ENCODE data around the gene FOXE1. TPM values are rescaled to one million over a fixed set of nuclear protein-coding genes. Genes with fewer than 3 reads are reported as not detected.

FOXE1 gene
- total RNA-seq, 1 experiment from 2014 or later = not detected

DNA sequence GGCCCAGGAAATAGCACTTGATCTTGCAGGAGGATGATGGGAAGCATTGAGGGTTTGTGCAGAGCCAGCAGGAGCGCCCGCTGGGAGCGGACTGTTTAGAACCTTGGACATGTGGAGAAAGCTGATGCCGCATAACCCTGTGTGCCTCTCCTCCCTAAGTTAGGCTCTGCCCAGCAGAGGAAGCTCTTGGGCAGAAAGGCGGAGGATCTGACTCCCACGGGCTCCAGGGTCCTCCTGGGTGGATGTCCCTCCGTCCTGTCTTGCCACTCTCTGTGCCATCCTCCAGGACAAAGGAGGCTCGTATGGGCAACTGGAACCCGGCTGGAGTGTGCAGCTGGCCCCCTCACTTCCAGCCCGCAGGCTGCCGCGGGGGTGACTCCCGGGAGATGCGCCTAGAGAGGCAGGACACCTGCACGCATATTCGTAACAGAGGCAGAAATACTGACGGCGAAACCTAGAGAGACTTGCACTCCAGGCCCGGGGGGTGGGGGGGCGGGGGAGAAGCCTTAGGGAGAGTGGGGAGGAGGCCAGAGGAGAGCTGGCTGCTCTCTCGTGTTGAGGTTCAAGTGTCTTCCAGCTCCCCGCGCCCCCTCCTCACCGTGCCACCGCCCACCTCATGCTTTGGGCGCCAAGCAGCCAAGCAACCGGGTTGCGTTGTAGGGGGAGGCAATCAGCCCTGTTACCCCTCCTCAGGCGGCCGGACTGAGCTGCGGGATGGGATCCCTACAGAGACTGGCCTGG lies 5.4 kb upstream of the FOXE1 start:
- DNase-seq (ENCODE audit: low spot score) = no peak
- in situ Hi-C loops (cut with HindIII; ENCODE audit: low sequenced_read_pairs) = no loop called here

DNA sequence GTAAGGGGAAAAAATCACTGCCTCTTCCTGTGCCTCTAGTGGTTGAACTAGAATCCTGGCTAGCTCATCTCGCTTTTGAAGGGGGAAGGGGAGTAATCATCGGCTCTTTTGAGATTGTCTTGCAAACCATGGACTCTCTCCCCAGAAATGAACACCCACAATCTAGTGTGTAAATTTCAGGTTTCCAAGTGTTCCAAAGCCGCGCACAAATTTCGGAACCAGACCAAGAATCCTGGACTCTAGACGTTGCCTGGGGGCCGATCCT lies 4.9 kb upstream of the FOXE1 start:
- in situ Hi-C loops (cut with HindIII; ENCODE audit: low sequenced_read_pairs) = no loop called here
- DNase-seq (ENCODE audit: low spot score) = no peak

DNA sequence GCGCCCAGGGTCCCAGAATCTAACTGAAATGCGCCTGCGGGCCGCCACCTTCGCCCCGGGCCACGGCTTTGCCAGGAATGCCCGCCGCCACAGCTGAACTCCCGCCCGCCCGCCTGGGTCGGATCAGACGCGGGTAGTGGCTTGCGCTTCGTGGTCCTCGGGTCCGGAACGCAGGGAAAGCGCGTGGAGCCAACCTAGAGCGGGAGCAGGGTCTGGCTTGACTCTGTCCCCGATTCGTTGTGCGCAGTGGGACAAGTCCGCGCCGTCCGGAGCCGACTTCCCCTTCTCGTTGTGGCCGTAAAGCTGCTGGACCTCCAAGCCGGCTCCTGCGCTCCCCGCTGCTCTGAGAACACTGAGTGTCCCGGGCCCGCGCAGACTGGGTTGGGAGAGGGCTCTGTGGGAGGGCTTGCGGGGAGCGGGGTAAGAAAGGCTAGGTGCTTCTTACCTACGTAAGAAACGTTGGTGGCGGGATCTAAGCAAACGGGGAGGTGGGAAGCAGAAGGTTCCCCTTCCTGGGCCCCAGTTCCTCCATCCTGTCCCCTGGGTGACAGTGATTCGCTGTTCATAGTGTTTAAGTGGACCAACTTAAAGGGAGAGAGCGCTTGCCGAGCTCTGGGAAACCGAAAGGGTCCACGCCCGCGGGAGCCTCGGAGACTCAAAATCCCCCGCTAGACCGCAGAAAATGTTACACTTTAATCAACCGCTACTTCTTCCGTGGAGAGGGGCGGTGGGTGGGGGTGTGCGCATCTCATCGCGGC lies 4.4 kb upstream of the FOXE1 start:
- in situ Hi-C loops (cut with HindIII; ENCODE audit: low sequenced_read_pairs) = no loop called here

DNA sequence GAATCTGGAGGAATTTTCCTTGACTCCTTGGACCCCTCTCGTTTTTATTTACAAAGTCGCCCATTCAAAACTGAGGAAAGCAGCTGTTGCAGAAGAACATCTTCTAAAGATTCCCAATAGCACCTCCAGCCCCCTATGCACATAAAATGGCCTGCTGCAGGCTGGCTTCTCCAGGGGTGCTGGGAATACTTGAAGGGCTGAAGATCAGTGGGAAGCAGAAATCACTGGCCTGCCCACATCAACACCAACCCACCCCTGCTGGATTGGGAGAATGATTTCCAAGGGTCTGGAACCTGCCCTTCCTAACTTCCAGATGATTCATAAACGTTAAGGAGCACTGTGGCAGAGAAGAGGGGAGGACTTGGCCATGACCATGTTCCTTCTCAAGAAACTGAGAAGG lies 3.0 kb upstream of the FOXE1 start:
- in situ Hi-C loops (cut with HindIII; ENCODE audit: low sequenced_read_pairs) = no loop called here
- DNase-seq (ENCODE audit: low spot score) = no peak

More for the DNA sequence above, 4.4 kb upstream of the FOXE1 start:
- DNase-seq (ENCODE audit: low spot score) = no peak

DNA sequence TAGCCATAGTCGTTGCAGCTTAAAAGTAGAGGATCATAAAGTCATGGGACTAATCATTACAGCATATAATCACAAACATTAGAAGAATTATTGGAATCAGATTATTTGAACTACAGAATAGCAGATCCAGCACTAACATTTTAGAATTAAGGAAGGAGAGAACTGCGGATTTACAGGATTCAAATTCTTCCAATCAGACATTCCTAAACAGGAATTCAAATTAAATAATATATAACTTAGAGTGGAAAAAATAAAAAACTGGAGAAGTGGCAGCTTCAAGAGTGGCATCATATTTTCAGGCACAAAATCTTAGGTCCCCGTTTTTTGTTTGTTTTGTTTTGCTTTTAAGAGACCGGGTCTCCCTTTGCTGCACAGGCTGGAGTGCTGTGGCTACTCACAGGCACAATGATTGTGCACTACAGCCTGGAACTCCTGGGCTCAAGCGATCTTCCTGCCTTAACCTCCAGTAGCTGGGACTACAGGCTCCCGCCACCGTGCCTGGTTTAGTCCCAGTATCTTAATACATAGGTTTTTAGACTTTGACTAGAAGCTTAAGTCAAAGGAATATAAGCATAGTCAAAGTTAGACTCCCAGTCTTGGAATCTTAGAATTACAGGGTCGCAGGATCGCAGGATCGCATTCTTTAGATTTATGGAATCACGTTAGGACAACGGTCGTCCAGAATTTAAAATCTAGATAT lies 2.1 kb upstream of the FOXE1 start:
- no peak for DNase-seq (ENCODE audit: low spot score)
- in situ Hi-C loops (cut with HindIII; ENCODE audit: low sequenced_read_pairs) = no loop called here

DNA sequence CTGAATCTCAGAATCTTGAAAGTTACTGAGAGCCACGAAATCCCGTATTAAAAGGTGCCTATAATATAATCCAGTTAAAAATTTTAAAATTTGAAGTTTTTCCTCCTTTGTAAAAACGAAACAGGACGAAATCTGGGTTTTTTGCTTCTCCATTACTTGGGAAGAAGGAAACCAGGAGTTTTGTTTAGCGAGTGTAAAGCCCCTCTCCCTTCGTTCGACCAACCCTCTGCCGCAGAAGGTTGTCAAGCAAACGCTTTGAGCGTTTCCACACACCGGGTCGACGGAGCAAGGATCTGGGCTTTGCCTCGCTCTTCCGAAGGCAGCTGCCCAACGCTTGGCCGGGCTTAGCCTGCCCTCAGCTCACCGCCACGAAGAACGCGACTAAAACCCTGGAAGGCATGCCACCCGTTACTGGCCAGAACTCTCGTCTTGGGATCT lies 1.6 kb upstream of the FOXE1 start:
- in situ Hi-C loops (cut with HindIII; ENCODE audit: low sequenced_read_pairs) = no loop called here
- no peak for DNase-seq (ENCODE audit: low spot score)

DNA sequence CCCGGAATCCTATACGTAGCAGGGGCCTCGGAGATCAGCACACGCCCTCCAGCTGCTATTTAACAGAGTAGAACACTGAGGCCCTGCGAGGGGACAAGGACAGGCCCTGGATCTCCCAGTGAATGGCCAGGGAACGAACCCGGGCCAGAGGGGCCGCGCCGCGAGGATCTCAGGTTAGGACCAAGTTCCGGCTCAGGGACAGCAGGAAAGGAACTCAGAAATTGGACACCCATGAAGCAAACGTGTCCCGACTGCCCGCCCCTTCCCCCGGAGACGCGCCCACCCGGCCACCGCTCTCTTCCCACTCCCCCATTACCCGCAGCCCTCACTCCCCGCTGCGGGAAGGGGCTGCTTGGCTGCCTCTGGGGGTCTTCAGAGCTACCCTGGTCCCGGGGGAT lies 1.0 kb upstream of the FOXE1 start:
- in situ Hi-C loops (cut with HindIII; ENCODE audit: low sequenced_read_pairs) = no loop called here
- DNase-seq (ENCODE audit: low spot score) = no peak

DNA sequence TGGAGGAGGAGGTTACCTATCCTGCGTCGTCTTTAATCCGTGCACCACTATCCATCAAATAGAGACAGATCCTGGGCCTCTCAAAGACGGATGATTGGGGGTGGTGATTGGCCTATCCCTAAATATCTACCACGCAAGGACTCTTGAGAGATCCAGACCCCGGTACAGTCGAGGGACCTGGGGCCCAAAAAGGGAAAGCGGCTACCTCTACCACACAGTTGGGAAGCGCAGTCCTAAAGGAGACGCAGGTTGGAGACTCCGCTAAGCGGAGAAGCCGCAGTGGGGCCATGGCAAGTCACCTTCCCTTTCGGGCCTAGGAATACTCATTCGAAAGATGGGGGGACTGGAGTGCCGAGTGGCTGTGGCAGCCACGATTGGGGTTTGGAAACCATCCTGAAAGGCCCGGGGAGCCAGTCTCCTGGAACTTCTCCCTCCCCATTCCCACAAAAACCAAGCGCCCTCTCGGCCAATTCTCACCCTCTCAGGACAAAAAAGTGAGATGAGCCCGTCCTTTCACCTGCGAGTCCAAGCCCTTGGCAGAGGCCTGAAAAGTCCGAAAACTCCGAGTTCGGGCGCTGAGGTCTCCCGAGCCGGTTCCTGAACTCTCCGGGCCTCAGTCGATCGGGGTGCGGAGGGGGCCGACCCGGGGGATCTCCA lies 499 bp upstream of the FOXE1 start:
- DNase-seq (ENCODE audit: low spot score) = no peak
- in situ Hi-C loops (cut with HindIII; ENCODE audit: low sequenced_read_pairs) = no loop called here

DNA sequence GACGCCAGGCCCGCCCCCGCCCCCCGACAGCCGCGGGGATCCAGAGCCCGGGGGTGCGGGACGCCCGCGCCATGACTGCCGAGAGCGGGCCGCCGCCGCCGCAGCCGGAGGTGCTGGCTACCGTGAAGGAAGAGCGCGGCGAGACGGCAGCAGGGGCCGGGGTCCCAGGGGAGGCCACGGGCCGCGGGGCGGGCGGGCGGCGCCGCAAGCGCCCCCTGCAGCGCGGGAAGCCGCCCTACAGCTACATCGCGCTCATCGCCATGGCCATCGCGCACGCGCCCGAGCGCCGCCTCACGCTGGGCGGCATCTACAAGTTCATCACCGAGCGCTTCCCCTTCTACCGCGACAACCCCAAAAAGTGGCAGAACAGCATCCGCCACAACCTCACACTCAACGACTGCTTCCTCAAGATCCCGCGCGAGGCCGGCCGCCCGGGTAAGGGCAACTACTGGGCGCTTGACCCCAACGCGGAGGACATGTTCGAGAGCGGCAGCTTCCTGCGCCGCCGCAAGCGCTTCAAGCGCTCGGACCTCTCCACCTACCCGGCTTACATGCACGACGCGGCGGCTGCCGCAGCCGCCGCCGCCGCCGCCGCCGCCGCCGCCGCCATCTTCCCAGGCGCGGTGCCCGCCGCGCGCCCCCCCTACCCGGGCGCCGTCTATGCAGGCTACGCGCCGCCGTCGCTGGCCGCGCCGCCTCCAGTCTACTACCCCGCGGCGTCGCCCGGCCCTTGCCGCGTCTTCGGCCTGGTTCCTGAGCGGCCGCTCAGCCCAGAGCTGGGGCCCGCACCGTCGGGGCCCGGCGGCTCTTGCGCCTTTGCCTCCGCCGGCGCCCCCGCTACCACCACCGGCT lies 1.0 kb downstream of the FOXE1 start:
- in situ Hi-C loops (cut with HindIII; ENCODE audit: low sequenced_read_pairs) = no loop called here
- DNase-seq (ENCODE audit: low spot score) = no peak

DNA sequence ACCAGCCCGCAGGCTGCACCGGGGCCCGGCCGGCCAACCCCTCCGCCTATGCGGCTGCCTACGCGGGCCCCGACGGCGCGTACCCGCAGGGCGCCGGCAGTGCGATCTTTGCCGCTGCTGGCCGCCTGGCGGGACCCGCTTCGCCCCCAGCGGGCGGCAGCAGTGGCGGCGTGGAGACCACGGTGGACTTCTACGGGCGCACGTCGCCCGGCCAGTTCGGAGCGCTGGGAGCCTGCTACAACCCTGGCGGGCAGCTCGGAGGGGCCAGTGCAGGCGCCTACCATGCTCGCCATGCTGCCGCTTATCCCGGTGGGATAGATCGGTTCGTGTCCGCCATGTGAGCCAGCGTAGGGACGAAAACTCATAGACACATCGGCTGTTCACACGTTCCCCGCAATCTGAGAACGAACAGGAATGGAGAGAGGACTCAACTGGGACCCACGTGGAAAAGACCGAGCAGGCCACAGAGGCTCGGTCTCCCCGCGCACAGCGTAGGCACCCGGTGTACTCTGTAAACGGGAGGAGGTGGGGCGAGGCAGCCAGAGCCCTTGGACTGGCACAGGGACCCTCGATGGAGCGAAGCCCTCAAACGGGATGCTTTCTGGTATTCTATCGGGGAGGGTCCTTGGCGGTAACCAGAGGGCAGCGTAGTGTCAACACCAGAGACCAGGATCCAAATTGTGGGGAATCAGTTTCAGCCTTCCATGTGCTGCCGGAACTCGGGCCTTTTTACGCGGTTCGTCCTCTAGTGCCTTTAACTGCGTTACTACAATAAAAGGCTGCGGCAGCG lies 1.9 kb downstream of the FOXE1 start:
- DNase-seq (ENCODE audit: low spot score) = no peak
- in situ Hi-C loops (cut with HindIII; ENCODE audit: low sequenced_read_pairs) = no loop called here

DNA sequence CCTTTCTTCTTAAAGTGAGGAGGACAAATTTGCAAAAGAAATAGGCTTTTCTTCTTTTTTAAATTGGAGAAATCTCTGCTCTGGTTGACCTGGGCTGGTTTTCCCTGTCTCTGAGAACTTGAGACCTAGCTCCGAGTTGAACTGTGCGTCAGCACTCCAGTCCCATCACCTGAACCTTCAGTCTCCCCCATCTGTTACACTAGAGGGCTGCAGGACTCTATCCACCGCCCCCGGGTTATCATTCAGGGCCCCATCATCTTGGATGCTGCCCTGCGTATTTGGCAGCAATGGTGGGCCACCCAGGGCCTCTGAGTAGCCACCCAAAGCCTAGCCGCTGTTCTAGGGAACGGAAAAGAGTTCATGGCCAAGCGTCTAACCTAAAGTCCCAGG lies 2.5 kb downstream of the FOXE1 start:
- DNase-seq (ENCODE audit: low spot score) = no peak
- in situ Hi-C loops (cut with HindIII; ENCODE audit: low sequenced_read_pairs) = no loop called here

DNA sequence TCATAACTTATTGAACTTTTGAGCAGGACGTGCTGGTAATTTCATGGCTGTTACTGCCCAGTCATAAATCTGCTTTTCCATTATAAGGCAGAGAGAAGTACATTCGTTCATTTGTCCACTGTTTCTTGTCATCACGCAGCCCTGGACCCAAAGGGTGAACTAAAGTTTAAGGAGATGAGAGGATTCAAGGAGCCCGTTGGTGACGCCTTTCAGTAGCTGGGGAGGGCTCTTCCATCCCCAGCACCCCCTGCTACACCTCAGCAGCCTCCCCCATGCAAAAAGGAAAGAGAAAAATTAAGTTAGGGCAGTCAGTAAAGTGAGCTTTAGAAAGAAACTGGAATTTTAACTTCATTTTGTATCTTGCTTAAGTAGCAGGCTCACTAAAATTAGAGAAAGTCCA lies 2.9 kb downstream of the FOXE1 start:
- in situ Hi-C loops (cut with HindIII; ENCODE audit: low sequenced_read_pairs) = no loop called here
- no peak for DNase-seq (ENCODE audit: low spot score)

DNA sequence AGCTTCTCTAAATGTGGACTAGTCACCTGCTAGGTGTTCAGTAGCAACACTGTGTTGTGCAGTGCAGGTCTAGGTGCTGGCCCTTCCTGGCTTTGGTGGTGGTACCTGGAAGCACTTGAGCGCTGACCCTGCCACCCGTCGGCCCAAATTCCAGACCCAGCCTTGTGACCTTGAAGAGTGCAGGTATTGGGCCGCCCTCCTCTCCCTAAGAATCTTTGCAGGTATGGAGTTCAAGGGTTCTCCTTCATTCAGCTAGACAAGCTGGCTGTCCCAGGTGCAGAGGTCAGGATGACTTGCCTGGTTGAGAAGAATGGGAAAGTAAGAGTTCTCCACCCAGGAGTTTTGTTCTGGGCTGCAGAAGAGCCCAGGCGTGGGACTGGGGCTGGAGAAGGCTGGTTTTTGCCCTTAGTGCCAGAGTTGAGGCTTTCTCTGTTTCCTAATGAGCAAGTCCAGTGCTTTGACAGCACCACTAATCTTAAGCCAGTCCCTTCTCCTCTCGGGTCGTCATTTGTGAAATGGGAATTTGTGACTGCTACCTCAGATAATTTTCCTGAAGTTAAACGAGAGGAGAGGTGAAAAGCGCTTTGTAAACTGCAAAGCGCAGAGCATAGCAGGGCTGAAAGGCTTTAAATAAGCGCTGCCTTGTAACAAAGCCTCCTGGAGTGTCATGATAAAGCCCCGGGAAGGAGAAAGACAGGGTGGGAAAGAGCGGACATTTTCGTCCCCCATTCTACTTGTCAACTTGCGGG lies 4.0 kb downstream of the FOXE1 start:
- in situ Hi-C loops (cut with HindIII; ENCODE audit: low sequenced_read_pairs) = no loop called here
- no peak for DNase-seq (ENCODE audit: low spot score)

DNA sequence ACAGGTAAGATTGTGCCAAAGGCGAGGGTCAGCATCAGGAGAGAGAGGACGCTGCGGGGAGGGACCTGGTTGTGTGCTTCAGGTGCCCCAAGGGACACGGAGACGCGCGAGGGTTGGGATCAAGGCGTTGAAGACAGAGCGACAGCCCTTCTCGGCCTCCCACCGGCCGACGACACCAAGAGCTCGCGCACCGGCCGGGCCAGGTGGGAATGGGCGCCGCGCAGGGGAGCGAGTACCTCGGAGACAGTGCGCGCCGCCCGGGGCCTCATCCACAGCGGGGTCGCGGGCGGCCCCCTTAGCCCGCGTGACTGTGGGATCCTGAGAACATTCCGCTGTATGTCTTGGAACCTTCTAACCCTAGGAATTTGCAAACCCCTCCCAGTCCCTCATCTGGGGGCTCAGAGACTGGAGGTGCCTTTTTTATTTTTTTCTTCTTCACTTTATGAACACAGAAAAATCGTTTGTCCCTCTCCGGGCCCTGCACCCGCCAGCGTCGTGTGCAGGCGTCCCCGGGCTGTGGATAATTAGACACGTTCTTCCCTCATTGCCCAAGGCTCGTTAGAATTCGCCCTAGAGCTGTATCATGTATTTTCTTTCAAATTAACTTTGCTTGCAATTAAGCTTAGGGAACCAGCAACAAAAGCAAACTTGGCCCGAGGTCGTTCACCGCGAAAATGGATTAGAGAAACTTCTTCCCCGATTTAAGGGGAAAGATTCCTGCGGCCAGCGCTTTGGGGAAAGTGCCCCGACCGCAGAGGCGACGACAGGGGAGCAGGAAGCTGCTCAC lies 4.8 kb downstream of the FOXE1 start:
- in situ Hi-C loops (cut with HindIII; ENCODE audit: low sequenced_read_pairs) = no loop called here
- DNase-seq (ENCODE audit: low spot score) = no peak

DNA sequence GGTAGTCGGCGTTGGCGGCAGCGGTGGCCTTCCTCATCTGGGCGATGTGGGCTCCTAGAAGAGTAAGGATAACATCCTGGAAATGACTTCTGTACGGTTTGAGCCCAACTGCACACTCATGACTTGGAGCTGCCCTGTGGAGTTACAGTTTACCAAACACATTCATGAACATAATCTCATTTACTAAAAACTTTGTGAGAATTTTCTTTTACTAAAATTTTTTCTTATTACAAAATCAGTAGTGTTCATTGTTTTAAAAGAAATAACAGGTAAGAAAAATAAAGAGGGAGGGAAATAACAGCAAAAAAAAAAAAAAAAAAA lies 5.3 kb downstream of the FOXE1 start:
- in situ Hi-C loops (cut with HindIII; ENCODE audit: low sequenced_read_pairs) = no loop called here
- DNase-seq (ENCODE audit: low spot score) = no peak

DNA sequence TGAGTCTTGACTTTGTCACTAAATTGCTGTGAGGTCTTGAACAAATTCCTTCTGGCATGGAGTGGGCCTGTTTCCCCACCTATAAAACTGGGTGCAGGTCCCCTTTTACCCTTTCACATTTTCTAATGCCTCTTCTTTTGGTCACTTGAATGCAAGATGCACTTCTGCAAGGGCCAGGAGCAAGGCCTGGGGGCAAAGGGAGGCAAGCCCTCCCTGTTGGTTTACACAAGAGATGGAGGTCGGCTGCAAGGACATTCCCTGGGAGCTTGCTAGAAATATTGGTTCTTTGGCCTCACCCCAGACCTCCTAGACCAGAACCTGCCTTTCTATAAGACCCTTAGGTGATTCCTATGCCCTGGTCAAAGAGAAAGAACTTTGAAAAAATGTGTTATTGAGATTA lies 5.8 kb downstream of the FOXE1 start:
- in situ Hi-C loops (cut with HindIII; ENCODE audit: low sequenced_read_pairs) = no loop called here
- DNase-seq (ENCODE audit: low spot score) = no peak

DNA sequence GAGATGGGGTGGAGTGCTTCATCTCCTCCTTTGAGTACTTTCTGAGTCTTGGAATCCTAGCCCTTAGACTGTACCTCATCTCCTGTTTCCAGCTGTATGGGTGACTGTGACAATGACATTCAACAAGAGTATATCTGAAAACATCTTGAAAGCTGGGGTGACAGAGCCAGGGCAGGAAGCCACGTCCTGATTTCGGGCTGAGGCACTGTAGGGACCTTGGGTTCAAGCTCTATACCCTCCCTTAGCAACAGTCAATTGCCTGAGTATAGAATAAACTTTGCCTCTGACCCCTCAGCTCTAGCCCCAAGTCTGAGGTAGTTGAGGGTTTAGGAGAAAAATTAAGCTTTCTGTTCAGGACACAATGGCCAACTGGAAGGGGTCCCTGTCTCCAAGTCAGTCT lies 6.3 kb downstream of the FOXE1 start:
- no peak for DNase-seq (ENCODE audit: low spot score)
- in situ Hi-C loops (cut with HindIII; ENCODE audit: low sequenced_read_pairs) = no loop called here
